GM12891 (cell line): ENCODE results near the gene SPATA9.
"Not testable (repeated sequence)": the region's sequence is repeated elsewhere in the genome, so short reads cannot be mapped to it uniquely, and the experiment has no call there.

Source experiments
- DNase-seq: peaks from one replicate; pipeline ENCODE4 v3.0.0; 2011; ENCODE audit warnings: low spot score; ENCODE audit not compliant: insufficient read length
- FAIRE-seq: peaks from 2 replicates; lab custom pipeline; 2011; peaks lifted over from hg19 to GRCh38; lab: Jason Lieb, UNC
- PAX5 ChIP-seq: IDR thresholded peaks from 2 replicates; pipeline ENCODE4 v1.6.1; 2011; ENCODE audit warnings: low read length, moderate library complexity, mild to moderate bottlenecking; ENCODE audit not compliant: insufficient read depth, severe bottlenecking
- POLR2A ChIP-seq: IDR thresholded peaks from 2 replicates; pipeline ENCODE4 v1.6.1; 2011; ENCODE audit warnings: low read depth, low read length, control low read depth
- POLR2AphosphoS5 ChIP-seq: IDR thresholded peaks from 2 replicates; pipeline ENCODE4 v1.6.1; 2011; ENCODE audit warnings: low read depth, low read length, control low read depth
- POU2F2 ChIP-seq: IDR thresholded peaks from 2 replicates; pipeline ENCODE4 v1.6.1; 2011; ENCODE audit warnings: low read depth, mild to moderate bottlenecking, control low read depth, low read length, moderate library complexity
- SPI1 ChIP-seq: IDR thresholded peaks from 2 replicates; pipeline ENCODE4 v1.6.1; 2011; ENCODE audit warnings: low read depth, low read length, control low read depth
- TAF1 ChIP-seq: IDR thresholded peaks from 2 replicates; pipeline ENCODE4 v1.6.1; 2011; ENCODE audit warnings: low read depth, low read length, control low read depth

SPATA9 gene

GRCh38 chr5:95644351-95645042 is 38.3 kb downstream of the SPATA9 start:
- DNase-seq (no peak), FAIRE-seq (peak; percentile 86)
- TF ChIP-seq POU2F2 (no peak), SPI1 (no peak), PAX5 (no peak)

- TF ChIP-seq SPI1 (no peak), POLR2A (no peak), POU2F2 (no peak), PAX5 (no peak), TAF1 (no peak), POLR2AphosphoS5 (no peak)
- DNase-seq (no peak), FAIRE-seq (no peak)
Observed at GRCh38 chr5:95643152-95643551, 39.6 kb downstream of the SPATA9 start.

GRCh38 chr5:95641741-95642220 is 41.0 kb downstream of the SPATA9 start:
- DNase-seq (no peak), FAIRE-seq (no peak)
- TF ChIP-seq SPI1 (no peak), TAF1 (no peak), POLR2AphosphoS5 (no peak)

GRCh38 chr5:95638632-95639031 is 44.2 kb downstream of the SPATA9 start:
- no peak for TF ChIP-seq PAX5
- no peak for TF ChIP-seq SPI1
- no peak for TF ChIP-seq POLR2AphosphoS5
- TF ChIP-seq TAF1: no peak
- DNase-seq: no peak
- peak; percentile 71 for FAIRE-seq

- no peak for DNase-seq
- no peak for TF ChIP-seq SPI1
- no peak for TF ChIP-seq PAX5
- TF ChIP-seq TAF1: no peak
- TF ChIP-seq POLR2A: no peak
- TF ChIP-seq POU2F2: no peak
- TF ChIP-seq POLR2AphosphoS5: no peak
- FAIRE-seq: no peak
Observed at GRCh38 chr5:95634081-95634480, 48.7 kb downstream of the SPATA9 start.

GRCh38 chr5:95633671-95634070 is 49.1 kb downstream of the SPATA9 start:
- DNase-seq: no peak
- TF ChIP-seq TAF1 (no peak), POLR2A (no peak), SPI1 (no peak), POU2F2 (no peak), PAX5 (no peak), POLR2AphosphoS5 (no peak)
- FAIRE-seq: no peak

GRCh38 chr5:95632942-95633341 is 49.8 kb downstream of the SPATA9 start:
- not testable (repeated sequence) for FAIRE-seq, DNase-seq

- no peak for DNase-seq
- FAIRE-seq: peak; percentile 91
- TF ChIP-seq SPI1: 0 out of 2 replicates have a peak, but pooled peaks have one; percentile 1
- no peak for TF ChIP-seq POLR2AphosphoS5
Observed at GRCh38 chr5:95631991-95632675, 50.7 kb downstream of the SPATA9 start.

- no peak for FAIRE-seq
- no peak for DNase-seq
- TF ChIP-seq POLR2A: no peak
- no peak for TF ChIP-seq POU2F2
- no peak for TF ChIP-seq SPI1
Observed at GRCh38 chr5:95631255-95631958, 51.4 kb downstream of the SPATA9 start.

GRCh38 chr5:95630394-95630917 is 52.3 kb downstream of the SPATA9 start:
- no peak for DNase-seq

More at GRCh38 chr5:95630394-95630917, 52.3 kb downstream of the SPATA9 start:
- TF ChIP-seq POLR2A (no peak), SPI1 (no peak), POU2F2 (no peak), PAX5 (no peak), TAF1 (no peak), POLR2AphosphoS5 (no peak)
- FAIRE-seq: no peak
